ENCODE data around the gene C2CD5. TPM values are rescaled to one million over a fixed set of nuclear protein-coding genes. Genes with fewer than 3 reads are reported as not detected.

Gene C2CD5
- total RNA-seq, 1 experiment from 2014 or later, result 15.9 TPM

GRCh38 chr12:22525426-22525825 is 18.9 kb downstream of the C2CD5 start:
- Histone ChIP-seq H3K27ac (ENCODE audit: low read length) (no peak overlapping the region), H3K9me3 (ENCODE audit: control insufficient read depth, insufficient read depth, low read depth, low read length) (no peaks in the 10 kb centered on the region), H3K27me3 (ENCODE audit: control insufficient read depth, insufficient read depth, low read length) (no peaks in the 10 kb centered on the region), H3K4me3 (ENCODE audit: low read depth in 2 of 2, low read length in 2 of 2) (no peak overlapping the region), H3K4me1 (ENCODE audit: control insufficient read depth, insufficient read depth, low read length) (no peaks in the 10 kb centered on the region), H3K36me3 (ENCODE audit: control insufficient read depth, insufficient read depth, low read length) (no peaks in the 10 kb centered on the region; the same call in 1 of the 2 replicates)
- CTCF ChIA-PET, result no interaction called here
- DNase-seq (ENCODE audit: low read depth, low spot score) (no peak), ATAC-seq (no peak)
- no TSS peak for BruUV-seq (replicated peaks)
- TF ChIP-seq CTCF (IDR thresholded peaks at IDR 0.05) (no peak), POLR2AphosphoS5 (IDR thresholded peaks at IDR 0.05; ENCODE audit: low read depth, low read length) (no peak), TCF7L2 (IDR thresholded peaks at IDR 0.05; ENCODE audit: low read depth, low read length) (no peak)
- TF ChIP-seq, protein P1, sequence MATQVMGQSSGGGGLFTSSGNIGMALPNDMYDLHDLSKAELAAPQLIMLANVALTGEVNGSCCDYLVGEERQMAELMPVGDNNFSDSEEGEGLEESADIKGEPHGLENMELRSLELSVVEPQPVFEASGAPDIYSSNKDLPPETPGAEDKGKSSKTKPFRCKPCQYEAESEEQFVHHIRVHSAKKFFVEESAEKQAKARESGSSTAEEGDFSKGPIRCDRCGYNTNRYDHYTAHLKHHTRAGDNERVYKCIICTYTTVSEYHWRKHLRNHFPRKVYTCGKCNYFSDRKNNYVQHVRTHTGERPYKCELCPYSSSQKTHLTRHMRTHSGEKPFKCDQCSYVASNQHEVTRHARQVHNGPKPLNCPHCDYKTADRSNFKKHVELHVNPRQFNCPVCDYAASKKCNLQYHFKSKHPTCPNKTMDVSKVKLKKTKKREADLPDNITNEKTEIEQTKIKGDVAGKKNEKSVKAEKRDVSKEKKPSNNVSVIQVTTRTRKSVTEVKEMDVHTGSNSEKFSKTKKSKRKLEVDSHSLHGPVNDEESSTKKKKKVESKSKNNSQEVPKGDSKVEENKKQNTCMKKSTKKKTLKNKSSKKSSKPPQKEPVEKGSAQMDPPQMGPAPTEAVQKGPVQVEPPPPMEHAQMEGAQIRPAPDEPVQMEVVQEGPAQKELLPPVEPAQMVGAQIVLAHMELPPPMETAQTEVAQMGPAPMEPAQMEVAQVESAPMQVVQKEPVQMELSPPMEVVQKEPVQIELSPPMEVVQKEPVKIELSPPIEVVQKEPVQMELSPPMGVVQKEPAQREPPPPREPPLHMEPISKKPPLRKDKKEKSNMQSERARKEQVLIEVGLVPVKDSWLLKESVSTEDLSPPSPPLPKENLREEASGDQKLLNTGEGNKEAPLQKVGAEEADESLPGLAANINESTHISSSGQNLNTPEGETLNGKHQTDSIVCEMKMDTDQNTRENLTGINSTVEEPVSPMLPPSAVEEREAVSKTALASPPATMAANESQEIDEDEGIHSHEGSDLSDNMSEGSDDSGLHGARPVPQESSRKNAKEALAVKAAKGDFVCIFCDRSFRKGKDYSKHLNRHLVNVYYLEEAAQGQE (IDR thresholded peaks at IDR 0.05; ENCODE audit: insufficient read depth in 1 of 2, low read depth in 2 of 2, low read length in 1 of 2), result no peak
- intact Hi-C loops (cut with micrococcal nuclease; ENCODE audit: unreplicated experiment), result no loop called here
- POLR2A ChIA-PET, result no interaction called here
- in situ Hi-C loops (cut with HindIII; ENCODE audit: low pct_unique_long_range_greater_than_20kb, low sequenced_read_pairs), result no loop called here

DNA sequence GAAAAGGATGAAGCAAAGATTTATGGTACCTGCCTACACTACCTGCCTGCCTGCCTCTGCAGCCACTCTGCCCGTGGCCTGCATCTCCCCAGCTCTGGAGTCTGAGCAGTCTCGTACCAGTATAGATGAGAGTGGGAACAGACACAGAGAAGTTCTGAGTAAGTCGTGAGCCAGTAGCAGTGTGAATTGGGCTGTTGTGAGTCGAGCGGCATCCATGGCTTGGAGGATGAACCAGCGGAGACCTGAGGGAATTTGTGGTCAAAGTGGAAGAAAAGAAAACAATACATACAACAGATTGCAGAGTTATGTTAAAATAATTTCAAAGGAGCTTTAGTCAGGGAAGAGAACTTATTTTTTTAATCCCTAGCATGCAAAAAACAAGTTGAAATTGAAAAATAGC is 25.3 kb downstream of the C2CD5 start:
- Histone ChIP-seq H3K27ac (ENCODE audit: low read length) (no peak overlapping the region), H3K27me3 (ENCODE audit: control insufficient read depth, insufficient read depth, low read length) (no peaks in the 10 kb centered on the region), H3K4me1 (ENCODE audit: control insufficient read depth, insufficient read depth, low read length) (no peaks in the 10 kb centered on the region), H3K4me3 (ENCODE audit: low read depth in 2 of 2, low read length in 2 of 2) (no peak overlapping the region), H3K36me3 (ENCODE audit: control insufficient read depth, insufficient read depth, low read length) (peaks cover 2% of the 10 kb centered on the region; the same call in 1 of the 2 replicates), H3K9me3 (ENCODE audit: control insufficient read depth, insufficient read depth, low read depth, low read length) (no peaks in the 10 kb centered on the region)
- POLR2A ChIA-PET, result no interaction called here
- CTCF ChIA-PET, result interaction anchor here (1.4 kb wide), 1 partner anchor 10 kb away, joined by 3 read pairs; no protein-coding TSS in a partner anchor
- BruUV-seq (replicated peaks), result no TSS peak
- intact Hi-C loops (cut with micrococcal nuclease; ENCODE audit: unreplicated experiment), result no loop called here
- TF ChIP-seq CTCF (IDR thresholded peaks at IDR 0.05), result no peak
- no peak for TF ChIP-seq SIN3A (IDR thresholded peaks at IDR 0.05; ENCODE audit: borderline replicate concordance, insufficient read depth, low read depth, low read length)
- no peak for TF ChIP-seq POLR2AphosphoS5 (IDR thresholded peaks at IDR 0.05; ENCODE audit: low read depth, low read length)
- TF ChIP-seq, protein P1 (IDR thresholded peaks at IDR 0.05; ENCODE audit: insufficient read depth in 1 of 2, low read depth in 2 of 2, low read length in 1 of 2), result no peak
- TF ChIP-seq TCF7L2 (IDR thresholded peaks at IDR 0.05; ENCODE audit: low read depth, low read length), result no peak
- in situ Hi-C loops (cut with HindIII; ENCODE audit: low pct_unique_long_range_greater_than_20kb, low sequenced_read_pairs), result no loop called here
- DNase-seq (ENCODE audit: low read depth, low spot score) (no peak), ATAC-seq (no peak)
